ENCODE measurements around the gene RHOG. TPM values are rescaled to one million over a fixed set of nuclear protein-coding genes. Genes with fewer than 3 reads are reported as not detected.
A peak's percentile ranks its signal among the peaks of the same experiment; 100 is the strongest.

RHOG gene
- 25.6 TPM for total RNA-seq
- long read RNA-seq, transcript RHOG-201 (2 exons, 1,319 nt) = major isoform, 19 of 20 reads
- long read RNA-seq, partial matches to known transcripts = 1 of 20 reads
- long read RNA-seq, other reads (novel, unspliced or antisense) = 0 of 20 reads

GRCh38 chr11:3840870-3841425, at the start of gene RHOG:
Gene RHOG, minus strand, starts transcription at chr11:3840959. Its CDS starts 12,821 bp downstream, at chr11:3828138.
- intact Hi-C loops (cut with DNase I) = loop anchor here (1.0 kb wide), 1 partner anchor 44 kb away; the partner anchor contains the start of gene NUP98
- DNase-seq (ENCODE audit: missing footprints) (peak; percentile 94), ATAC-seq (peak; percentile 87)

GRCh38 chr11:3890014-3890413, 49.3 kb upstream of the RHOG start:
- intact Hi-C loops (cut with DNase I) = no loop called here
- DNase-seq (ENCODE audit: missing footprints) = no peak

GRCh38 chr11:3888876-3889275, 48.1 kb upstream of the RHOG start:
- no peak for ATAC-seq
- intact Hi-C loops (cut with DNase I) = no loop called here

More at GRCh38 chr11:3890014-3890413, 49.3 kb upstream of the RHOG start:
- ATAC-seq = no peak

GRCh38 chr11:3886985-3887384, 46.2 kb upstream of the RHOG start:
- DNase-seq (ENCODE audit: missing footprints) (no peak), ATAC-seq (no peak)
- intact Hi-C loops (cut with DNase I) = no loop called here

More at GRCh38 chr11:3888876-3889275, 48.1 kb upstream of the RHOG start:
- DNase-seq (ENCODE audit: missing footprints) = no peak

GRCh38 chr11:3885855-3886254, 45.1 kb upstream of the RHOG start:
- ATAC-seq = no peak
- no peak for DNase-seq (ENCODE audit: missing footprints)
- intact Hi-C loops (cut with DNase I) = no loop called here

DNA sequence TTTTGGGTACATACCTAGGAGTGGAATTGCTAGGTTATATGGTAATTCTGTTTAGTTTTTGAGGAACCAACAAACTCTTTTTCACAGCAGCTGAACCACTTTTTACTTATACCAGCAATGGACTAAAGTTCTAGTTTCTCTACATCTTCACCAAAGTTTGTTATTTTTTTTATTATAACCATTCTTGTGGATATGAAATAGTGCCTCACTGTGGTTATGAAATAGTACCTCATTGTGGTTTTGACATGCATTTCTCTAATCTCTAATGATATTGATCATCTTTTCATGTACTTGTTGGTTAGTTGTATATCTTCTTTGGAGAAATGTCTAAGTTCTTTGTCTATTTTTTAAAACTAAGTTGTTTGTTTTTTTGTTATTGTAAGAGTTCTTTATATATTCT, 41.9 kb upstream of the RHOG start:
- ATAC-seq (no peak), DNase-seq (ENCODE audit: missing footprints) (no peak)

DNA sequence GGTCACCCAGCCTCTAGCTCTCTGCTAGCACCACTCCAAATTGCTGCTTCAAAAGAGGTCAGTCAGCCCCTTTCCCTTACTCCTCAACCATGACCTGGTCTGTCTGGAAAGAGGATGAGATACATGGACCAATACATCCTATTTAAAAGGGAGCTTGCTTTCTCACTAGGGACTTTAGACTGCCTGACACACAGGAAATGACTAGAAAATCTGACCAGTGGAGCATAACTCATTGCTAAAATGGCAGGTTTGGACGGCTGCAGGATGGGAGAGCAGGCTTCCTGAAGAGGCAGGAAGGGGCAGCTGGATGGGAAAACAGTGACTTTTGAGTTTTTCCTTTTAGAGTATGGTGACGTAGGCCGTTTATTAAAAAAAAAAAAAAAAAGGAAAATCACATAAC, 40.0 kb upstream of the RHOG start:
- intact Hi-C loops (cut with DNase I) = no loop called here
- DNase-seq (ENCODE audit: missing footprints) = no peak
- ATAC-seq = no peak

More for the DNA sequence above, 41.9 kb upstream of the RHOG start:
- intact Hi-C loops (cut with DNase I) = no loop called here

GRCh38 chr11:3879967-3880542, 39.3 kb upstream of the RHOG start:
- DNase-seq (ENCODE audit: missing footprints) = no peak
- intact Hi-C loops (cut with DNase I) = no loop called here
- no peak for ATAC-seq

GRCh38 chr11:3879216-3879966, 38.6 kb upstream of the RHOG start:
- DNase-seq (ENCODE audit: missing footprints) = no peak
- intact Hi-C loops (cut with DNase I) = no loop called here
- no peak for ATAC-seq

DNA sequence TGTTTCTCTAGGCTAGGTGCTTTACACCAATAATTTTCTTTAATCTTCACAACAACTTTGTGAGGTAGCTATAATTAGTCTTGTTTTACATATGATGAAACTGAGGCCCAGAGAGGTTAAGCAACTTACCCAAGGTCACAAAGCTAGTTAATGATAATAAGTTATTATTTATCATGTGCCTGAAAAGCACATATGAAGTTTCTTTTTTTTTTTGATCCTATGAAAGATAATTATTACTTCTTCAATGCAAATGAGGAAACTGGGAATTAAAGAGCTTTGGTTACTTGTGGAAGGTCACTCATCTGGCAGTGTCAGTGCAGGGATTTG, 37.5 kb upstream of the RHOG start:
- no peak for ATAC-seq
- no peak for DNase-seq (ENCODE audit: missing footprints)
- intact Hi-C loops (cut with DNase I) = no loop called here

DNA sequence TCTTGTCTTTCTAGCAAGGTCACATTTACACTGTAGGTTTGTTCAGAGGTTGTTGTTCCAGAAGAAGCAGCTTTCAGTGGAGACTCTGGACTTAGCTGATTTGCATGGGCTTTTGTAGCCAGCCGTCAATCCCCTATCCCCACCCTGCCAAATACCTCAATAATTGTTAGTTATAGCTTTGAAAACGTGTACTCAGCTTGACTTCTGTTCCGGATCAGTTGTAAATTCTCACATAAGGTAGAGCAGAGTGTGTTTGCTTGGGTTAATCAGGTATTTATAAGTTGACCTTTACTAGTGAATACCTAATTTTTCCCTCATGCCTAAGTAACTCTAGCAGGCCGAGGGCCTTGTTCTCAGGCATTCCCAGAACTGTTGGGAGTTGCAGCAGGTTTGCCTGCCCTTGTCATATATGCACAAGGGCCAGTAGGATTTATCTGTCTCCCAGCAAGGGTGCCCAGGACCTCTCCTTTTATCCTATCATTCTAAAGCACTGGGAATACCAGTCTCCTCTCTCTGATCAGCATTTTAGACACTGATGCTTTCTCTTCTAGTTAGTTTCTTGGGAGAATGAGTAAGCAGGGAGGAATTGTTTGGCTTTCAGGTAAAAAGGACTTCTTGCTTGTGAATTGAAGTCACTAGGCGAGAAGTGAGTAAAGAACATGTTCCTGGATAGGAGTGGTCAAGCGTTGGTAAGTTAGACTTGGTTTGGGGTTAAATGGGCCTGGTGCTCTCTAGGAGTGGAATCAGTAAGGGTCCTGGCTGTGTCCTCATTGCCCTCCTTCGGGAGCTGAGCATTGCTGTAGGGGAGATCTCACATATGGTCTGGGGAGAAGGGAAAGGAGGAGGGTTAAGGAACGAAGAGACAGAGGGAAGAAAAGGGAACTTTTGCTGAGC, 36.9 kb upstream of the RHOG start:
- DNase-seq (ENCODE audit: missing footprints) = no peak
- intact Hi-C loops (cut with DNase I) = no loop called here
- ATAC-seq = no peak

DNA sequence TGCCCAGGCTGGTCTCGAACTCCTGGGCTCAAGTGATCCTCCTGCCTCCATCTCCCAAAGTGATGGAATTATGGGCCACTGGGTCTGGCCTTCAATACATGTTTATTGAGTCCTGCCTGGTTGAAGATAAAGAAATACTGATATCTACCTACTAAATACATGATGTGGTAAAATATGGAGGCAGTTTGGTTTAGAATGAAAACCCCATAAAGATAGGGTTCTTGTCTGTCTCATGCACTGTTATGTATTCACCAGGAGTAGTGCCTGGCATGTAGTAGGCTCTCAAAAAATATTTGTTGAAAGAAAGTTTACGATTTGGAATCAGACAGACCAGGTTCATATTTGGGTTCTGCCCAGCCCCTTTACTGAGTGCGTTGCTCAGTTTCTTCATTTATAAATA, 35.9 kb upstream of the RHOG start:
- intact Hi-C loops (cut with DNase I) = no loop called here
- no peak for DNase-seq (ENCODE audit: missing footprints)
- ATAC-seq = no peak

DNA sequence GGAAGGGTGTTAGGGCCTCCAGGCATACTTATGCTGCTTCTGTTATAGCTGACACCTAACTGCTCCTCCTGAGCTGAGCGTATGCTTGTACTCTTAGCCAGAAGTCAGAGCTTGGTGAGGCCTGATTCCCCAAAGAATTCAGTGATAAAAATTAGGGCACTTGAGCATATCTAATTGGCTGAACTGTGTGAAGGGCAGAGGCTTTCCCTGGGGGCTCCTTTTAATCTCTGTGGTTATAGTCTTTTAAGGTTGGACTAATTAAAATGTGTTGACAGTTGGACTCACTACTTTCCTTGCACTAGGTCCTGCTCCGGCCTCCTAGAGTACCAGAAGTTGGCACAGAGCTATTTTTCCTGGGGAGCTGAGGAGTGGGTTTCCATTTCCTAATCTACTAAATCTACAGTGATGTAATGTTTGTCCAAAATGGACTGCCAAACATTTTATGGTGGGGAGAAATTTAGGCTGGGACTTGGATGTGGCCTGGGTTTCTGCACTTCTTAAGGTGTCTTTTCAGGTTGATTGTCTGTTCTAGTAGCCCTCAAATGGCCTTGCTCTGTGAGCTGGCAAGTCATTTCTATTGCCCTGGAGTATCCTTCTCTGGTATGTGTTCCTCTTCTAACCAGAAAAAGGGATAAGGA, 33.1 kb upstream of the RHOG start:
- ATAC-seq (no peak), DNase-seq (ENCODE audit: missing footprints) (no peak)
- intact Hi-C loops (cut with DNase I) = no loop called here

- ATAC-seq (peak; percentile 93), DNase-seq (ENCODE audit: missing footprints) (no peak)
- intact Hi-C loops (cut with DNase I) = loop anchor here (5.0 kb wide), 1 partner anchor 80 kb away; no protein-coding TSS in a partner anchor
Observed at GRCh38 chr11:3867209-3868091, 26.7 kb upstream of the RHOG start.

DNA sequence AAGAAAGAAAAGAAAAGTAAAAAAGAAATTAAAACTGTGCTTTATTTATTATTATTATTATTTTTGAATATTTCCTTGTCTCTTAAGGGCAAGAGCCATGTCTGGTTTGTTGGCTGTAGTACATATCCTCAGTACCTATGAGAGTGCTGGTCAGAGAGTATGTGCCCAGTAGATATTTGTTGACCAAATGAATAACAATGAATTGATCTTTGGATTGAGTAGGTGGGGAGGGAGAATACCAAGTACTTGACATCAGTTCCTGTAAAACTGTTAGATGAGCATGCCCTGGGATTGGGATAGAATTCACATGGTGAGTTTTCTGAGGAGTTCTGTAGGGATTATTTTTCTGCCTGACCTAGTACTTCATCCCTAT, 26.1 kb upstream of the RHOG start:
- DNase-seq (ENCODE audit: missing footprints) (no peak), ATAC-seq (no peak)
- intact Hi-C loops (cut with DNase I) = loop anchor here (5.0 kb wide), 1 partner anchor 80 kb away; no protein-coding TSS in a partner anchor

DNA sequence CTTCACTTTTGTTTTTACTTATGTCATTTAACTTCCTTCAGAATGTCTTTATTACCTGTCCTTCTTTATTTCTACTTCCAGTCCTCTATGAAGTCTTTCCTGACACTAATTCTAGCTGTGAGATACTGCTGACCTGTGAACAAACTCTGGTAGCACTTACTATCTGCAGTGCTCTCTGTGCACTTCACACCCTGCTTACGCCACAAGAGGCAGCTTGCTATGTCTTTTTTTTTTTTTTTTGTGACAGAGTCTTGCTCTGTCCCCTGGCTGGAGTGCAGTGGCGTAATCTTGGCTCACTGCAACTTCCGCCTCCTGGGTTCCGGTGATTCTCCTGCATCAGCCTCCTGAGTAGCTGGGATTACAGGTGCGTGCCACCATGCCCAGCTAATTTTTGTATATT, 25.4 kb upstream of the RHOG start:
- ATAC-seq = peak; percentile 71
- intact Hi-C loops (cut with DNase I) = loop anchor here (5.0 kb wide), 1 partner anchor 81 kb away; no protein-coding TSS in a partner anchor
- DNase-seq (ENCODE audit: missing footprints) = no peak

- no peak for ATAC-seq
- DNase-seq (ENCODE audit: missing footprints) = no peak
- intact Hi-C loops (cut with DNase I) = loop anchor here (5.0 kb wide), 1 partner anchor 82 kb away; no protein-coding TSS in a partner anchor
Observed at GRCh38 chr11:3865388-3866193, 24.8 kb upstream of the RHOG start.
